ENCODE measurements around the gene NAV2. TPM values are rescaled to one million over a fixed set of nuclear protein-coding genes. Genes with fewer than 3 reads are reported as not detected.

NAV2 gene
- total and polyA plus RNA-seq, 2 experiments from 2014 or later = 26.0 to 45.0 TPM

- Mint-ChIP-seq H3K27me3 (ENCODE audit: insufficient read depth, low read depth, poor library complexity) (peaks cover 10% of the 10 kb centered on the region), H3K9me3 (no peaks in the 10 kb centered on the region), H3K4me3 (no peak overlapping the region), H3K36me3 (ENCODE audit: low read depth) (peaks cover 72% of the 10 kb centered on the region), H3K4me1 (peaks cover 36% of the 10 kb centered on the region), H3K27ac (no peak overlapping the region)
- peaks cover 14% of the 10 kb centered on the region for H3K4me1 ChIP-seq (ENCODE audit: insufficient read depth)
- DNase-seq (ENCODE audit: low spot score) (no peak), ATAC-seq (no peak)
- TF ChIP-seq CREB1 (CRISPR knock-in tag; IDR thresholded peaks at IDR 0.05; ENCODE audit: low read depth) (no peak), EZH2phosphoT487 (IDR thresholded peaks at IDR 0.05; ENCODE audit: unreplicated experiment) (no peak), ZNF114 (CRISPR knock-in tag; IDR thresholded peaks at IDR 0.05) (no peak), POLR2AphosphoS5 (IDR thresholded peaks at IDR 0.05; ENCODE audit: low read depth) (no peak), JUNB (IDR thresholded peaks at IDR 0.05; ENCODE audit: unreplicated experiment) (no peak), ZNF462 (CRISPR knock-in tag; IDR thresholded peaks at IDR 0.05) (no peak), ETS1 (IDR thresholded peaks at IDR 0.05) (no peak), ZNF331 (CRISPR knock-in tag; IDR thresholded peaks at IDR 0.05; ENCODE audit: low read depth) (no peak), EZH2 (IDR thresholded peaks at IDR 0.05; ENCODE audit: low read depth, unreplicated experiment) (no peak)
- TF ChIP-seq, protein P1, sequence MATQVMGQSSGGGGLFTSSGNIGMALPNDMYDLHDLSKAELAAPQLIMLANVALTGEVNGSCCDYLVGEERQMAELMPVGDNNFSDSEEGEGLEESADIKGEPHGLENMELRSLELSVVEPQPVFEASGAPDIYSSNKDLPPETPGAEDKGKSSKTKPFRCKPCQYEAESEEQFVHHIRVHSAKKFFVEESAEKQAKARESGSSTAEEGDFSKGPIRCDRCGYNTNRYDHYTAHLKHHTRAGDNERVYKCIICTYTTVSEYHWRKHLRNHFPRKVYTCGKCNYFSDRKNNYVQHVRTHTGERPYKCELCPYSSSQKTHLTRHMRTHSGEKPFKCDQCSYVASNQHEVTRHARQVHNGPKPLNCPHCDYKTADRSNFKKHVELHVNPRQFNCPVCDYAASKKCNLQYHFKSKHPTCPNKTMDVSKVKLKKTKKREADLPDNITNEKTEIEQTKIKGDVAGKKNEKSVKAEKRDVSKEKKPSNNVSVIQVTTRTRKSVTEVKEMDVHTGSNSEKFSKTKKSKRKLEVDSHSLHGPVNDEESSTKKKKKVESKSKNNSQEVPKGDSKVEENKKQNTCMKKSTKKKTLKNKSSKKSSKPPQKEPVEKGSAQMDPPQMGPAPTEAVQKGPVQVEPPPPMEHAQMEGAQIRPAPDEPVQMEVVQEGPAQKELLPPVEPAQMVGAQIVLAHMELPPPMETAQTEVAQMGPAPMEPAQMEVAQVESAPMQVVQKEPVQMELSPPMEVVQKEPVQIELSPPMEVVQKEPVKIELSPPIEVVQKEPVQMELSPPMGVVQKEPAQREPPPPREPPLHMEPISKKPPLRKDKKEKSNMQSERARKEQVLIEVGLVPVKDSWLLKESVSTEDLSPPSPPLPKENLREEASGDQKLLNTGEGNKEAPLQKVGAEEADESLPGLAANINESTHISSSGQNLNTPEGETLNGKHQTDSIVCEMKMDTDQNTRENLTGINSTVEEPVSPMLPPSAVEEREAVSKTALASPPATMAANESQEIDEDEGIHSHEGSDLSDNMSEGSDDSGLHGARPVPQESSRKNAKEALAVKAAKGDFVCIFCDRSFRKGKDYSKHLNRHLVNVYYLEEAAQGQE (IDR thresholded peaks at IDR 0.05; ENCODE audit: unreplicated experiment) = no peak
- TF ChIP-seq, protein P2, sequence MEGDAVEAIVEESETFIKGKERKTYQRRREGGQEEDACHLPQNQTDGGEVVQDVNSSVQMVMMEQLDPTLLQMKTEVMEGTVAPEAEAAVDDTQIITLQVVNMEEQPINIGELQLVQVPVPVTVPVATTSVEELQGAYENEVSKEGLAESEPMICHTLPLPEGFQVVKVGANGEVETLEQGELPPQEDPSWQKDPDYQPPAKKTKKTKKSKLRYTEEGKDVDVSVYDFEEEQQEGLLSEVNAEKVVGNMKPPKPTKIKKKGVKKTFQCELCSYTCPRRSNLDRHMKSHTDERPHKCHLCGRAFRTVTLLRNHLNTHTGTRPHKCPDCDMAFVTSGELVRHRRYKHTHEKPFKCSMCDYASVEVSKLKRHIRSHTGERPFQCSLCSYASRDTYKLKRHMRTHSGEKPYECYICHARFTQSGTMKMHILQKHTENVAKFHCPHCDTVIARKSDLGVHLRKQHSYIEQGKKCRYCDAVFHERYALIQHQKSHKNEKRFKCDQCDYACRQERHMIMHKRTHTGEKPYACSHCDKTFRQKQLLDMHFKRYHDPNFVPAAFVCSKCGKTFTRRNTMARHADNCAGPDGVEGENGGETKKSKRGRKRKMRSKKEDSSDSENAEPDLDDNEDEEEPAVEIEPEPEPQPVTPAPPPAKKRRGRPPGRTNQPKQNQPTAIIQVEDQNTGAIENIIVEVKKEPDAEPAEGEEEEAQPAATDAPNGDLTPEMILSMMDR (conservative IDR thresholded peaks at IDR 0.05; ENCODE audit: low read depth in 2 of 2) = no peak
- no peaks in the 10 kb centered on the region for H3K79me2 ChIP-seq (replicated peaks; ENCODE audit: insufficient read depth)
- H3K27ac ChIP-seq (ENCODE audit: low read depth) = no peak overlapping the region
- H3K4me2 ChIP-seq = no peak overlapping the region
- peaks cover 25% of the 10 kb centered on the region for H3K36me3 ChIP-seq (ENCODE audit: insufficient read depth)
- H3K9me2 ChIP-seq (ENCODE audit: insufficient read depth) = no peaks in the 10 kb centered on the region
- no peaks in the 10 kb centered on the region for H3K27me3 ChIP-seq (ENCODE audit: insufficient read depth)
- no peak overlapping the region for H3K4me3 ChIP-seq
- H3F3A ChIP-seq (replicated peaks; ENCODE audit: low read depth) = no peaks in the 10 kb centered on the region
- no peaks in the 10 kb centered on the region; the same call in 1 of the 2 replicates for H4K20me1 ChIP-seq (replicated peaks; ENCODE audit: insufficient read depth)
- H2AFZ ChIP-seq = no peak overlapping the region
Observed at GRCh38 chr11:20043992-20044391, 331.4 kb downstream of the NAV2 start.

All from GM23338 (cell line).